ENCODE results near the gene TGM5.

GRCh38 chr15:43220991-43221403 is 45.7 kb downstream of the TGM5 start, which contains the start of gene EPB42:
- TF ChIP-seq CTCF (IDR thresholded peaks at IDR 0.05) (no peak), EP300 (IDR thresholded peaks at IDR 0.05) (no peak)
